Natural killer cell treated with Interleukin-12 subunit alpha and Interleukin-12 subunit beta and Interleukin-15 and Interleukin-18, amount 100 ng/mL, for 72 hours (primary cell): ENCODE measurements around the gene PARN. TPM values are rescaled to one million over a fixed set of nuclear protein-coding genes. Genes with fewer than 3 reads are reported as not detected.

Experiments
- ATAC-seq, 2 donors: fragments of 150-1000 bp; cut with Tn5 transposase in 1 of 2; sonication (Bioruptor Pico), chemical (Tn5 transposase) in 1 of 2; 2 replicates each; pipeline ENCODE4 v1.10.0; 2021
- DNase-seq: peaks from one replicate; pipeline ENCODE4 v3.0.0; 2022; ENCODE audit warnings: low spot score
- H3K27ac Mint-ChIP-seq, 2 donors: 1 replicate in 1 of 2; 2 replicates in 1 of 2; pipeline ENCODE4 v1.8.0; 2022; ENCODE audit warnings: mixed read lengths in 2 of 2, mild to moderate bottlenecking in 1 of 2, moderate library complexity in 1 of 2
- H3K27me3 Mint-ChIP-seq, 2 donors: 1 replicate in 1 of 2; 2 replicates in 1 of 2; pipeline ENCODE4 v1.8.0; 2022; ENCODE audit warnings: mixed read lengths in 2 of 2
- H3K36me3 Mint-ChIP-seq: one replicate; pipeline ENCODE4 v1.8.0; 2022; ENCODE audit warnings: mixed read lengths
- H3K4me1 Mint-ChIP-seq, 2 donors: 1 replicate in 1 of 2; 2 replicates in 1 of 2; pipeline ENCODE4 v1.8.0; 2022; ENCODE audit warnings: low read depth in 2 of 2, mixed read lengths in 2 of 2, mild to moderate bottlenecking in 1 of 2
- H3K4me3 Mint-ChIP-seq: one replicate; pipeline ENCODE4 v1.8.0; 2022; ENCODE audit warnings: mixed read lengths
- H3K9me3 Mint-ChIP-seq: 2 replicates; pipeline ENCODE4 v1.8.0; 2022; ENCODE audit warnings: mixed read lengths
- total RNA-seq, 2 donors: library from RNA; stranded (reverse); gene quantifications; one replicate each; pipeline ENCODE4 v1.2.3, GENCODE V29; 2022

Gene PARN
- total RNA-seq, 2 donors from 2014 or later: 25.4 to 50.4 TPM

DNA sequence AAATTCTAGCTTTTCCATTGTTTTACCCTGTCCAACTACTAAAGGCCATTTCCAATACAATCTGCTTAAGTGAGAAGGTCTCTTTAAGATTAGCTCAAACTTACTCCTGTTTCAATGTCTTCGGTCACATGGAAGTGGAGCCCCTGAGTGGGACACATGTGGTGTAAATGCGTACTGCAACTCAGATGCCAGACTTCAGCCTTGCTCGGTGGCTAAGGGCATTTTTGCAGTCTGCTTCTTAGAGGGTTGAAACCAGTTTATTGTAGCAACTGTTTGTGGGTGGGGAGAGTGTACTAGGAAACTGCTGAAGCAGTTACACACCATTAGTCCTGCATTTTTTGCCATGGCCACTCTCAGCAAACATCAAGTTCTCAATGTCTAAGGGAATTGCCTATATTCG, 140.6 kb downstream of the PARN start:
- no peak for DNase-seq
- peaks cover 5% of the 10 kb centered on the region for H3K36me3 Mint-ChIP-seq
- no peak overlapping the region for H3K27ac Mint-ChIP-seq
- H3K27me3 Mint-ChIP-seq: no peaks in the 10 kb centered on the region
- H3K9me3 Mint-ChIP-seq: no peaks in the 10 kb centered on the region
- H3K4me3 Mint-ChIP-seq: no peak overlapping the region
- H3K4me1 Mint-ChIP-seq: peaks cover 35 to 37% of the 10 kb centered on the region in 2 donors
- ATAC-seq: no peak

- no peaks in the 10 kb centered on the region for H3K9me3 Mint-ChIP-seq
- DNase-seq: no peak
- H3K27me3 Mint-ChIP-seq: no peaks in the 10 kb centered on the region
- no peaks in the 10 kb centered on the region for H3K36me3 Mint-ChIP-seq
- H3K27ac Mint-ChIP-seq: peak overlapping the region in 1 of 2 donors; percentile 30
- H3K4me1 Mint-ChIP-seq: peaks cover 18 to 25% of the 10 kb centered on the region in 2 donors
- no peak for ATAC-seq
- H3K4me3 Mint-ChIP-seq: no peak overlapping the region
Observed at GRCh38 chr16:14487579-14487978, 142.5 kb downstream of the PARN start.

DNA sequence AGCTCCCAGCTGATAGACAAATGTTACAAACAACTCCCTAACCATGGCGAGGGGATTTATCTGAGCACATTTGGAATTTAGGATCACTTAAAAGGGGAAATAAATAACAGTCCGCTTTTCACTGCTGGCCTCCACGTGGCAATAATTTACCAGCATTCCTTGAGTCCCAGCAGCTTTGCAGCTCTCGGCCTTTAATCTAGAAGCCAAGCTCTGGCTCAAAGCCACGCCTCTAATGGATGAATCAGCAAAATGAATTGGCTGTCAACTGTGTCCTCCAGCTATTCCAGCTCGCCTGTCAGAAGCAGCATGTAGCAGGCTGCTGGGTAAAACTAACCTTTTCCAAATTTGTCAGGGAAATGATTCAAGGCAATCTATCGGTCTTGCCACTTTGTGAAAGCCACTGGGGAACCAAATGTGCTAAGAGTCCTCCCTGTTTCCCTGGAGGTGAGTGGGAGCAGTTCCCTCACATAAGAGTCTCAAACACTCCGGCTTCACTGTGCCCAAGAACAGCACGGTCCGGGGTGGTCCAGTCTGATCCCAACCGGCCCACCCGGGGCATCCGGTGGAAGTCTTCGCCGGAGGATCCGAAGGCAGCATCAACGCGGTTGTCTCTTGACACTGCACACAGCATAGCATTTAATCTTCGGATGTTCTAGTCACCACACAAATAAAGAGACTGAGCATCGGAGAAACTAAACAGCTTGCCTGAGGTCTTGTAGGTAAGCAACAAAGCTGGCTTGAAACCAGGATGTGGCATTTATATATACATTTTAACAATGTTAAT, 143.3 kb downstream of the PARN start:
- DNase-seq (no peak), ATAC-seq (no peak)
- Mint-ChIP-seq H3K4me3 (no peak overlapping the region), H3K4me1 (peaks cover 9 to 18% of the 10 kb centered on the region in 2 donors), H3K9me3 (no peaks in the 10 kb centered on the region), H3K36me3 (no peaks in the 10 kb centered on the region), H3K27me3 (no peaks in the 10 kb centered on the region), H3K27ac (no peak overlapping the region)

GRCh38 chr16:14485811-14486519, 144.1 kb downstream of the PARN start:
- Mint-ChIP-seq H3K9me3 (no peaks in the 10 kb centered on the region), H3K27ac (no peak overlapping the region), H3K27me3 (no peaks in the 10 kb centered on the region), H3K4me3 (no peak overlapping the region), H3K4me1 (peaks cover 9 to 13% of the 10 kb centered on the region in 2 donors), H3K36me3 (no peaks in the 10 kb centered on the region)
- ATAC-seq (no peak), DNase-seq (no peak)

- no peak for ATAC-seq
- Mint-ChIP-seq H3K36me3 (peaks cover 4% of the 10 kb centered on the region), H3K4me1 (peaks cover 9 to 12% of the 10 kb centered on the region in 2 donors)
Observed at GRCh38 chr16:14485121-14485551, 144.9 kb downstream of the PARN start.

DNA sequence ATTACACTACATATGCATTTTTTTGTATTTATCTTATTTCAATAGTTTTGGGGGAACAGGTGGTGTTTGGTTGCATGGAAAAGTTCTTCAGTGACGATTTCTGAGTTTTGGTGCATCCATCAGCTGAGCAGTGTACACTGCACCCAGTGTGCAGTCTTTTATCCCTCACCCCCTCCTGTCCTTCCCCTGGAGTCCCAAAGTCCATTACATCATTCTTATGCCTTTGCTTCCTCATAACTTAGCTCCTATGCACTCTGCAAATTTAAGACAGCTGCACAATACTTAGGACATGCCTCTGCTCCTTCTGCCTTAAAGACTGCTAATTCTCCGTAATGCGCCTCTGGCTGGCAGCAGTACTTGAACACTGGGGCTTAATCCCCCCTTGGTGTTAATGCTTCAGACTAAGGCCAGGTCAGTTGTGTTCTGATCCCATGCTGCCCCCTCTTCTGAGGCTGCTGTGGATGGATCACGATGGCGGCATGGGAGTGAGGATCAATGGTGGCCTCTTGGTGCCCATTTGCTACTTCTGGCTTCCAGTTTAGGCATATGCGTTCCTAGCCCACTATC, 146.2 kb downstream of the PARN start:
- Mint-ChIP-seq H3K4me1 (peaks cover 9 to 10% of the 10 kb centered on the region in 2 donors), H3K27me3 (no peaks in the 10 kb centered on the region), H3K9me3 (no peaks in the 10 kb centered on the region), H3K4me3 (no peak overlapping the region), H3K36me3 (peaks cover 13% of the 10 kb centered on the region), H3K27ac (no peak overlapping the region)
- ATAC-seq: no peak
- DNase-seq: no peak

More at GRCh38 chr16:14485121-14485551, 144.9 kb downstream of the PARN start:
- no peak for DNase-seq
- Mint-ChIP-seq H3K27ac (no peak overlapping the region), H3K9me3 (no peaks in the 10 kb centered on the region), H3K4me3 (no peak overlapping the region), H3K27me3 (no peaks in the 10 kb centered on the region)

DNA sequence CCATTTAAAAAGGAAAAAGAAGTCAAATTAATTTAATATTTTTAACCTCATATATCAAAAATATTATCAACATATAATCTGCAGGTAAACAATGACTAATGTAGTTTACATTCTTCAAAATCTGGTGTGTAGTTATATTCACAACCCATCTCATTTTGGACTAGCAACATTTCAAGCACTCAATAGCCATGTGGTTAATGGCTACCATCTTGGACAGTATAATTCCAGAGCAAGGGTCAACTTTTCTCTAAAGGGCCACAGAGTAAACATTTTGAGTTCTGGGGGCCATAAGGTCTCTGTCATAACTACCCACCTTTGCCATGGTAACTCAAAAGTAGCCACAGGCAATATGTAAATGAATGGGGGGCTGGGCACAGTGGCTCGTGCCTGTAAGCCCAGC, 153.9 kb downstream of the PARN start:
- no peak overlapping the region for H3K4me3 Mint-ChIP-seq
- H3K27me3 Mint-ChIP-seq: no peaks in the 10 kb centered on the region
- peaks cover 20% of the 10 kb centered on the region for H3K36me3 Mint-ChIP-seq
- no peak for ATAC-seq
- no peak overlapping the region for H3K27ac Mint-ChIP-seq
- H3K4me1 Mint-ChIP-seq: no peaks in the 10 kb centered on the region
- DNase-seq: no peak
- no peaks in the 10 kb centered on the region for H3K9me3 Mint-ChIP-seq

DNA sequence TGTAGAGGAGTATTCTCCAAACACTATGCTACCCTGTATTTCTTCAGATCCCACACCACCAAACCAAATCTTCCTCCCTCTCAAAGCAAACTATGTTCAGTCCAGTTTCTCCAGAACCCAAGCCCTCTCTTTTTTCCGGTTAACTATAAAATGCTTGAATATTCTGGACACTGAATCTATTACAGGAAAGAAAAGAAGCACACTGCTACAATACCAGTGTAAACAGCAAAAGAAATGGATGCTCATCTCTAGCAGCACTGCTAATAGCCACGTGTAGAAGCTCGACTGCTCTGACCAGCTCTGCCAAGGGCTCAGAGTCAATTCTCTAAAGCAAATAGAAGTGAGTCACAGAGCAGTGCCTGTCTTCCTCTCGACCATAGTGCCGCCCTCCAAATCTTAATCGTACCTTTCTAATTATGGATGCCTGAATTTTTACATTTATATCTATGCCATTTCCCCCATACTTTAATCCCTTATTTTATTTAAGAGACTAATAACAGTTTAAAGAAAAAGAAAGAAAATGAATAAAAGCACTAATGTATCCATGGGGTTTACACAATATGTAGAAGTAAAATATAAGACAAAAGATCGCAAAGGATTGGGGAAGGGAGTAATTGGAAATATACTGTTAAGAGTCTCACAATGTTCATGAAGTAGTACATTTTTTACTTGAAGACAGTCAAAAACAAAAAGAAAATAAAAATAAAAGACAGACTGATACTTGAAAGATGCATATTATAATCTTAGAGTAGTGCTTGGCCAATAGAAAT, 154.5 kb downstream of the PARN start:
- H3K27me3 Mint-ChIP-seq: no peaks in the 10 kb centered on the region
- H3K9me3 Mint-ChIP-seq: no peaks in the 10 kb centered on the region
- no peak overlapping the region for H3K4me3 Mint-ChIP-seq
- peaks cover 20% of the 10 kb centered on the region for H3K36me3 Mint-ChIP-seq
- DNase-seq (no peak), ATAC-seq (no peak)
- no peaks in the 10 kb centered on the region for H3K4me1 Mint-ChIP-seq
- no peak overlapping the region for H3K27ac Mint-ChIP-seq

GRCh38 chr16:14473488-14473887, 156.6 kb downstream of the PARN start:
- Mint-ChIP-seq H3K4me3 (no peak overlapping the region), H3K27me3 (no peaks in the 10 kb centered on the region), H3K4me1 (no peaks in the 10 kb centered on the region), H3K36me3 (peaks cover 7% of the 10 kb centered on the region), H3K9me3 (no peaks in the 10 kb centered on the region), H3K27ac (no peak overlapping the region)
- DNase-seq (no peak), ATAC-seq (no peak)

DNA sequence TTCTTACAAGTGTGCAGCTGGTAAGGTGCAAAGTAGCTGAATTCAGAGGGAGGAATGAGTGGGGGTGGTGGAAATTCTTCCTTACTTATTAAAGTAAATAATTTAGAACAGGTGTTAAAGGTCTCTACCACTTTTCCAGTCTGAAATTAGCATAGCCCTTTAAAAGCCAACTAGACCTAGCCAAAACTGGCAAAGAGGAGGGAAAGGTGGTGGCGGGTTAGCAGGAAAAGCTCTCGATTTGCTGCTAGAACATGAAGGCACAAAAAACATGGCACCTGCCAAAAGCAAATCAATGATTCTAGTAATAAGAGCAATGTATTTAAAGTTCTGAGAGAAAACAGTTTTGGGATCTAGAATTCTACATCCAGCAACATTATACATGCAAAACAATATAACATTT, 157.7 kb downstream of the PARN start:
- Mint-ChIP-seq H3K36me3 (peaks cover 7% of the 10 kb centered on the region), H3K9me3 (no peaks in the 10 kb centered on the region), H3K27me3 (no peaks in the 10 kb centered on the region), H3K4me3 (no peak overlapping the region), H3K27ac (no peak overlapping the region), H3K4me1 (peaks cover 0 to 2% of the 10 kb centered on the region in 2 donors)
- DNase-seq (no peak), ATAC-seq (no peak)

DNA sequence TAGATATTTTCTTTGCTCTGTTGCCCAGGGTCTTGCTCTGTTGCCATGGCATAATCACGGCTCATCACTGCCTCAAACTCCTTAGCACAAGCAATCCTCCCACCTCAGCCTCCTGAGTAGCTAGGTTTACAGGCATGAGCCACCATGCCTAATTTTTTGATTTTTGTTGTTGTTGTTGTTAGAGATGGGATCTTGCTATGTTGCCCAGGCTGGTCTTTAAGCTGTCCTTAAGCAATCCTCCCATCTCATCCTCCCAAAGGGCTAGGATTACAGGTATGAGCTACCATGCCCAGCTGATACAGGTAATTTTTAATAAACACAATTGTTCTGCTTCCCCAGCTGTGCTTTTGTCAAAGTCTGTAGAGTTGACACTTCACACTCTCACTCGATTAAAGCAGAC, 159.3 kb downstream of the PARN start:
- Mint-ChIP-seq H3K4me1 (peaks cover 0 to 2% of the 10 kb centered on the region in 2 donors), H3K27me3 (no peaks in the 10 kb centered on the region), H3K4me3 (no peak overlapping the region), H3K27ac (no peak overlapping the region), H3K36me3 (no peaks in the 10 kb centered on the region), H3K9me3 (no peaks in the 10 kb centered on the region)
- no peak for DNase-seq
- ATAC-seq: no peak

DNA sequence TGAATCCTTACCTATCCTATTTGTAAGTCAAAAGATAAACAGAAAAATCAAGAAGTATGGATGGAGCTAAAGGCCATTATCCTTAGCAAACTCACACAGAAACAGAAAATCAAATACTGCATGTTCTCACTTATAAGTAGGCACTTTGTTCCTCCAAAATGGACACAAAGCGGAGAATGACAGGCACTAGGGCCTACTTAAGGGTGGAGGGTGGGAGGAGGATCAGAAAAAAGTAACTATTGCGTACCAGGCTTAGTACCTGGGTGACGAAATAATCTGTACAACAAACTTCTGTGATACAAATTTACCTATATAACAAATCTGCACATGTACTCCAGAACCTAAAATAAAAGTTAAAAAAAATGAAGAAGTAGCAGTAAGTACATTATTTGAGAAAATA, 164.3 kb downstream of the PARN start:
- Mint-ChIP-seq H3K4me1 (peaks cover 3 to 9% of the 10 kb centered on the region in 2 donors), H3K27ac (no peak overlapping the region), H3K27me3 (no peaks in the 10 kb centered on the region), H3K9me3 (no peaks in the 10 kb centered on the region), H3K36me3 (peaks cover 10% of the 10 kb centered on the region), H3K4me3 (no peak overlapping the region)
- DNase-seq: no peak
- no peak for ATAC-seq

- no peak for ATAC-seq
Observed at GRCh38 chr16:14464796-14465195, 165.3 kb downstream of the PARN start.

More at GRCh38 chr16:14464796-14465195, 165.3 kb downstream of the PARN start:
- Mint-ChIP-seq H3K27ac (no peak overlapping the region), H3K27me3 (no peaks in the 10 kb centered on the region), H3K4me1 (peaks cover 4 to 9% of the 10 kb centered on the region in 2 donors), H3K36me3 (peaks cover 10% of the 10 kb centered on the region), H3K9me3 (no peaks in the 10 kb centered on the region), H3K4me3 (no peak overlapping the region)
- DNase-seq: no peak
